ENCODE measurements around the gene CALR3.

Gene CALR3

GRCh38 chr19:16477311-16477710 is 18.7 kb downstream of the CALR3 start:
- H3K9ac ChIP-seq (ENCODE audit: low read length): no peak overlapping the region
- TF ChIP-seq EZH2phosphoT487 (conservative IDR thresholded peaks at IDR 0.05; ENCODE audit: low read length) (no peak), CTCF (IDR thresholded peaks at IDR 0.05; ENCODE audit: insufficient read depth, low read length, poor library complexity, severe bottlenecking) (no peak)
- H4K20me1 ChIP-seq (ENCODE audit: low read depth, low read length): no peaks in the 10 kb centered on the region
- no peak overlapping the region for H3K27ac ChIP-seq (ENCODE audit: low read depth, low read length)
- H3K4me2 ChIP-seq (ENCODE audit: low read depth, low read length, poor library complexity, severe bottlenecking): no peak overlapping the region
- no peaks in the 10 kb centered on the region for H3K9me3 ChIP-seq (ENCODE audit: insufficient read depth, low read length)
- H3F3A ChIP-seq (ENCODE audit: insufficient read depth): no peaks in the 10 kb centered on the region
- H2AFZ ChIP-seq (ENCODE audit: low read depth, low read length, severe bottlenecking): no peak overlapping the region
- no peaks in the 10 kb centered on the region for H3K27me3 ChIP-seq (ENCODE audit: low read length)
- H3K9me2 ChIP-seq (replicated peaks; ENCODE audit: insufficient read depth, low read length): no peaks in the 10 kb centered on the region
- H3K79me2 ChIP-seq (ENCODE audit: insufficient read depth, low read length): no peaks in the 10 kb centered on the region
- H3K36me3 ChIP-seq (ENCODE audit: low read length): no peaks in the 10 kb centered on the region
- no peak overlapping the region for H3K4me3 ChIP-seq (ENCODE audit: insufficient read depth, low read length, poor library complexity, severe bottlenecking)

- no peak overlapping the region for H3K9ac ChIP-seq (ENCODE audit: low read length)
- H3F3A ChIP-seq (ENCODE audit: insufficient read depth): no peaks in the 10 kb centered on the region
- no peaks in the 10 kb centered on the region for H4K20me1 ChIP-seq (ENCODE audit: low read depth, low read length)
- H3K36me3 ChIP-seq (ENCODE audit: low read length): no peaks in the 10 kb centered on the region
- H3K27ac ChIP-seq (ENCODE audit: low read depth, low read length): no peak overlapping the region
- H2AFZ ChIP-seq (ENCODE audit: low read depth, low read length, severe bottlenecking): no peak overlapping the region
- no peak overlapping the region for H3K4me3 ChIP-seq (ENCODE audit: insufficient read depth, low read length, poor library complexity, severe bottlenecking)
- H3K27me3 ChIP-seq (ENCODE audit: low read length): no peaks in the 10 kb centered on the region
- H3K4me2 ChIP-seq (ENCODE audit: low read depth, low read length, poor library complexity, severe bottlenecking): no peak overlapping the region
- no peaks in the 10 kb centered on the region for H3K9me3 ChIP-seq (ENCODE audit: insufficient read depth, low read length)
- TF ChIP-seq CTCF (IDR thresholded peaks at IDR 0.05; ENCODE audit: insufficient read depth, low read length, poor library complexity, severe bottlenecking): no peak
- TF ChIP-seq EZH2phosphoT487 (conservative IDR thresholded peaks at IDR 0.05; ENCODE audit: low read length): no peak
- H3K9me2 ChIP-seq (replicated peaks; ENCODE audit: insufficient read depth, low read length): no peaks in the 10 kb centered on the region
- peaks cover 3% of the 10 kb centered on the region for H3K79me2 ChIP-seq (ENCODE audit: insufficient read depth, low read length)
Observed at GRCh38 chr19:16476401-16476800, 19.6 kb downstream of the CALR3 start.

- Histone ChIP-seq H3K9me2 (replicated peaks; ENCODE audit: insufficient read depth, low read length) (no peaks in the 10 kb centered on the region), H3K27me3 (ENCODE audit: low read length) (no peaks in the 10 kb centered on the region), H3K9me3 (ENCODE audit: insufficient read depth, low read length) (no peaks in the 10 kb centered on the region), H4K20me1 (ENCODE audit: low read depth, low read length) (no peaks in the 10 kb centered on the region), H3K79me2 (ENCODE audit: insufficient read depth, low read length) (peaks cover 27% of the 10 kb centered on the region), H3K9ac (ENCODE audit: low read length) (no peak overlapping the region), H3F3A (ENCODE audit: insufficient read depth) (no peaks in the 10 kb centered on the region), H3K36me3 (ENCODE audit: low read length) (no peaks in the 10 kb centered on the region), H3K4me2 (ENCODE audit: low read depth, low read length, poor library complexity, severe bottlenecking) (no peak overlapping the region), H2AFZ (ENCODE audit: low read depth, low read length, severe bottlenecking) (no peak overlapping the region), H3K27ac (ENCODE audit: low read depth, low read length) (no peak overlapping the region), H3K4me3 (ENCODE audit: insufficient read depth, low read length, poor library complexity, severe bottlenecking) (no peak overlapping the region)
- TF ChIP-seq EZH2phosphoT487 (conservative IDR thresholded peaks at IDR 0.05; ENCODE audit: low read length) (no peak), CTCF (IDR thresholded peaks at IDR 0.05; ENCODE audit: insufficient read depth, low read length, poor library complexity, severe bottlenecking) (no peak)
Observed at GRCh38 chr19:16473875-16474392, 22.0 kb downstream of the CALR3 start.

Data from SU-DHL-6 (cell line).